GM12873 (cell line): ENCODE measurements around the gene BRI3BP.

ENCODE experiments used
- CTCF ChIP-seq: IDR thresholded peaks from 2 replicates; pipeline ENCODE4 v1.5.1; 2012; ENCODE audit warnings: low read depth, mild to moderate bottlenecking, moderate library complexity, low read length, control low read depth; ENCODE audit not compliant: insufficient read depth; ENCODE audit errors: missing control alignments

The BRI3BP gene

DNA sequence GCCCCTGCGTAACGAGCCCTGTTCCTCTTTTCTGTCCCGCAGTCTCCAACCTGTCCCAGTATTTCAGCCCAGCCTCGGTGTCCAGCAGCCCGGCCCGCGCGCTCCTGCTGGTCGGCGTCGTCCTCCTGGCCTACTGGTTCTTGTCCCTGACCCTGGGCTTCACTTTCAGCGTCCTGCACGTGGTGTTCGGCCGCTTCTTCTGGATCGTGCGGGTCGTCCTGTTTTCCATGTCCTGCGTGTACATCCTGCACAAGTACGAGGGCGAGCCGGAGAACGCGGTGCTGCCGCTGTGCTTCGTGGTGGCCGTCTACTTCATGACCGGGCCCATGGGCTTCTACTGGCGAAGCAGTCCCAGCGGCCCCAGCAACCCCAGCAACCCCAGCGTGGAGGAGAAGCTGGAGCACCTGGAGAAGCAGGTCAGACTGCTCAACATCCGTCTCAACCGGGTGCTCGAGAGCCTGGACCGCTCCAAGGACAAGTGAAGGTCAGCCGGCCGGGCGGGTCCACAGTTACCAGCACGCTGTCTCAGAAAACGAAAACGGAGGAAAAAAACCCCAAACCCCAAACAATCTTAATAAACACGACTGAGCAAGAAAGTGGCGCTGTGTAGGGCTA, 31.6 kb downstream of the BRI3BP start:
- TF ChIP-seq CTCF, result no peak

DNA sequence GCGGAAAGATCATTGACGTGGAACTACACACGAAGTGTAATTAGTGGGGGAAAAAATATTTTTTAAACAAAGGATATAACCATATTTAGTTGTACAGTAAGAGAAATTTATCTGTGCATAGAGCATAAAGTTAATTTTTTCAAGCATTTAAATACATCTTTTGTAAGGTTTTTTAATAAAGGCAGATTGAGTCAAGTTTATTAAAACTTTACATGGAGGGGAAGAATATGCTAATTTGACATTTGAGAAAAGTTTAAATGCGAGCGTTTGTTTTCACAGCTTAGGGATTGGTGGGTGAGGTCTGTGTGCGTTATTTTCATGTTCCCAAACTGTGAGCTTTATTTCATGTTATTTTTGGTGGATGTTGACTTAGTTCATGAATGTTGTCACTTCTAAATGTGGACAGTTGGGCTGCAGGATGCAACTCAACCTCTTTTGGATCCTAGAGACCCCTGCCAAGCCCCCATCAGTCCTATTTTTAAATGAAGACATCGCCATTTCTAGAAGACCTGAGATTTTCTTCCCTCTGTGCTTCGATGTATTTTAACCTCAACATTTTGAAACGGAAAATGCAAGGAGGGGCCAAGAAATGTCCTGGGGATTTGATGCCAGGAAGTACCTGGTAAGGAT, 32.3 kb downstream of the BRI3BP start:
- no peak for TF ChIP-seq CTCF

DNA sequence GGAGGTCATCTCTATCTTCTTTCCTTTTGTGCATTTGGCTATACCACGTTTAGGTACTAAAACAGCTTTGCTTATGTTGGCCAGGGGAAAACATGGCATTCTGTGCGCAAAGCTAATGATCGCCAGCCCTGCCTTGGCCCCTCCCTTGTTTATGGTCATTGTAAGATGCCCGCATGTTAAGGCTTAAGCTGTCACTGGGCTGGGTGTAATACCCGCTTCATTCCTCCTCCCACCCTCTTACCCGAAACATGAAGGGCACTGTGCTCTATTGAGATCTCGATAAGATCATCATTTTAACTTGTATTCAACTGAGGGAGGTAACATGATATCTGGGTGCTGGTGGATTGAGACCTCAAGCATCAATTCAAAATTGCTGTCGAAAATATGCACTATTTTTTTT, 34.7 kb downstream of the BRI3BP start:
- TF ChIP-seq CTCF, result no peak

DNA sequence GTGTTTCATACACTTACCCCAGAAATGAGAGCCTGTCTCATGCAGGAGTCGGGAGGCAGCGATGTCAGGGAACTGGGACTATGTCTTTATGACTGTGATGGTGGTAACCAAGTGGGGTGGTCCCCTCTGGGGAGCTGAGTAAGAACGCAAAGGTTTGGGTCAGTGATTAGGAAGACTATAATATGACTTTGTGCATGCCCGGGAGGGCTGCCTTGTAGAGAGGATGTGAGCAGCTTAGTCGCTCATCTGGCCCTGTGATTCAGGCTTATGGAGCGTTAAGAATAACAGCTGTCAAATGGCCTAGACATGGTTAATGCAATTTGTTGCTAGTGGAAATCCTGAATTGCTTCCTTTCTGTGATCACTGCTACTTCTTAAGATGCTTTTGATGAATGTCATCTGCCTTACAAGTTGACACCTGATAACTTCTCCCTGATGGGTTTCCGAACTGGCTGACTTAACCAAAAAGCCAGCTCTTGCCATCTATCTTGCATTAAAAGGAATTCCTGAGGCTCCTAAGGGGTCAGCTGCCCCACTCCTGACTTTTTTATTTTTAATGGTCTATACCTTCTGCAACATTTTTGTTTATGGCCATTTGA, 36.4 kb downstream of the BRI3BP start:
- no peak for TF ChIP-seq CTCF

DNA sequence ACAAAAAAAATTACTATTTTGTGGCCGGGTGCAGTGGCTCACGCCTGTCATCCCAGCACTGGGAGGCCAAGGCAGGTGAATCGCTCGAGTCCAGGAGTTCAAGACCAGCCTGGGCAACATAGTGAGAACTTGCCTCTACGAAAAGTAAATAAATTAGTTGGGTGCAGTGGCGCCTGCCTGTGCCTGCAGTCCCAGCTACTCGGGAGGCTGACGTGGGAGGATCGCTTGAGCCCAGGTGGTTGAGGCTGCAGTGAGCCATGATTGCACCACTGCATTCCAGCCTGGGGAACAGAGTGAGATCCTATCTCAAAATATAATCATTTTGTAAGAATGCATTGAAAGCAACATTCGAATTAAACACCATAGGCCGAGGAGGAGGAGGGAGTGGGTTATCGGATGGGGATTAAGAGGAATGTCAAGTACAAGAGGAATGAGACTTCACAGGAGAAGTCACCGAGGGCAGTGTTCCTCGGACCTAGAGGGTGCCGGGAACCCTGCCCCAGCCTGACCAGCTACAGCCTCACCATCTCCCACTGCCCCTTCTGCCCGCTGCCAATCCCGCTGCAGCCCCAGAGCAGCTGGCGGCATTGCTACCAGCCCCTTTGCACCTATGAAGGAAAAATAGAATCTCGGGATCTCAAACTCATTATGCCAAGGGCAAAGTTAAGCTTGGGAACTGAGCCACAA, 39.2 kb downstream of the BRI3BP start:
- no peak for TF ChIP-seq CTCF

DNA sequence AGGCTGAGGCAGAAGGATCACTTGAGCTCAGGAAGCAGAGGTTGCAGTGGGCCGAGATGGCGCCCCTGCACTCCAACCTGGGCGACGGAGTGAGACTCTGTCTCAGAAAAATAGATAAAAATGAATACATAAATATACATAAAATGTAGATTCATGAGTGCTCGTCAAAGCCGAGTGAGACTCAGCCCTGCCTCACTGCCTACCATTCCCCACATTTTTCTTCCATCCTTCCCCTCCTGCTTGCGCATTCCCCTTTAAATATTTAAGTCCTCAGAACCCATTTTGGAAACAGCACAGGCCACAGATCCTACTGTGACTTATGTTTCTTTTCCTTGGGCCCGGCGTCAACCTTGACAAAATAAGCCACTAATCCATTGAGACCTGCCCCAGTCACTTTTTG, 39.8 kb downstream of the BRI3BP start:
- no peak for TF ChIP-seq CTCF

DNA sequence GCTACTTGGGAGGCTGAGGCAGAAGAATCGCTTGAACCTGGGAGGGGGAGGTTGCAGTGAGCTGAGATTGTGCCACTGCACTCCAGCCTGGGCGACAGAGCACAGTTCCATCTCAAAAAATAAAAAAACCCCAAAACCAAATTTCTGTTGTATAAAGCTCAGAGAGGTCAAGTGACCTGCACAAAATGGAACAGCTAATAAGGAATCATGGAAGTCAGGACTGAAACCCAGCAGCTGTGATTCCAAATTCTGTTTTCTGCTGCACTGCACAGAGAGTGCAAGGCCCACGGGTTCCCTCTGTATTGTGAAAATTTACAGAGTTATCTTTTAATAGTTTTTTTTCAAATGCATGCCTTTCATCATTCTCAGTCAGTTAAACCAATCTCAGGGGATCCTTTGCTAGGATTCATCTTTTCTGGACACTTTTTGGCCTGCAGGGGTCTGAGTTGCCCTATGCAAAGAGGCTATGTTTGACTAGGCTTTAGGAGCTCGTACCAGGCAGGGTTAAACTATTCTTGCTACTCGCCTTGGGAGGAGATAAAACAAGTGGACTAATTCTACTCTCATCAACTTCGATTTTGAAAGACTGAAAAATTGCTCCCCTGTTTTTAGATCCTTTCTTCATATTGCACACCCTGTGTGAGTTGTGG, 45.7 kb downstream of the BRI3BP start:
- TF ChIP-seq CTCF, result no peak
